Measurements from ENCODE around the gene OR1L1. TPM values are rescaled to one million over a fixed set of nuclear protein-coding genes. Genes with fewer than 3 reads are reported as not detected.

OR1L1 gene, protein sequence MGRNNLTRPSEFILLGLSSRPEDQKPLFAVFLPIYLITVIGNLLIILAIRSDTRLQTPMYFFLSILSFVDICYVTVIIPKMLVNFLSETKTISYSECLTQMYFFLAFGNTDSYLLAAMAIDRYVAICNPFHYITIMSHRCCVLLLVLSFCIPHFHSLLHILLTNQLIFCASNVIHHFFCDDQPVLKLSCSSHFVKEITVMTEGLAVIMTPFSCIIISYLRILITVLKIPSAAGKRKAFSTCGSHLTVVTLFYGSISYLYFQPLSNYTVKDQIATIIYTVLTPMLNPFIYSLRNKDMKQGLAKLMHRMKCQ
- not detected for polyA plus RNA-seq

- 66 to 74% (median 73%) methylated on average over 2 of the region's 2 CpGs for WGBS, 3 donors
- H3K27ac ChIP-seq (ENCODE audit: low read depth, low read length): no peak within 1 kb of the TSS
Measured at GRCh38 chr9:122661416-122661815, at the start of gene OR1L1. Gene OR1L1, plus strand, starts transcription at chr9:122661716. Its CDS starts 0 bp downstream, at chr9:122661716.

- H3K27ac ChIP-seq (ENCODE audit: low read depth, low read length): no peak within 1 kb of the TSS
- 89 to 92% (median 90%) methylated on average over 1 of the region's 1 CpG for WGBS, 3 donors
Measured at GRCh38 chr9:122614362-122614761, 47.2 kb upstream of the OR1L1 start, which contains the start of gene OR1Q1. Gene OR1Q1, plus strand, starts transcription at chr9:122614738. Its CDS starts 0 bp downstream, at chr9:122614738.

DNA sequence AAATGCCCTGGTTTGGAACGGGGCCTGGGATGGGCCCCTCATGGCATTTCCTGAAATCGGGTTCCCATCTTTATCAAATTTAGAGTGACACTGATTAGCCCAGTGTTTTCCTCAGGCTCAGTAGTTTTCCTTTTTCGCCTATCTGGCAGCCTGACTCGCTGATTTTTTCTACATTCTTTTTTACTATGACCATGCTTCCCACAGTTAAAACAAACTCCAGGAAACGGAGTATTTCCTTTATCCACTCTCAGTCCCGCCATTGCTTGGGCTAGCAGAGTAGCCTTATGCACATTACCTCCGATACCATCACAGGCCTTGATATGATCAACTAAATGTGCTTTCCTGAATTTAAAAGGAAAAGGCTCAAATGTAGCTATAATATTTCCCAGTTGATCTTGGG is 41.5 kb upstream of the OR1L1 start:
- no peak overlapping the region for H3K27ac ChIP-seq (ENCODE audit: low read depth, low read length)
- WGBS, 3 donors: 56 to 69% (median 65%) methylated on average over 7 of the region's 7 CpGs

GRCh38 chr9:122642226-122642625 is 19.3 kb upstream of the OR1L1 start:
- 12 to 52% (median 48%) methylated on average over 2 of the region's 2 CpGs for WGBS, 3 donors
- H3K27ac ChIP-seq (ENCODE audit: low read depth, low read length): no peak overlapping the region

GRCh38 chr9:122656378-122656777 is 5.1 kb upstream of the OR1L1 start:
- no peak overlapping the region for H3K27ac ChIP-seq (ENCODE audit: low read depth, low read length)
- WGBS, 3 donors: 10 to 25% (median 24%) methylated on average over 1 of the region's 1 CpG

DNA sequence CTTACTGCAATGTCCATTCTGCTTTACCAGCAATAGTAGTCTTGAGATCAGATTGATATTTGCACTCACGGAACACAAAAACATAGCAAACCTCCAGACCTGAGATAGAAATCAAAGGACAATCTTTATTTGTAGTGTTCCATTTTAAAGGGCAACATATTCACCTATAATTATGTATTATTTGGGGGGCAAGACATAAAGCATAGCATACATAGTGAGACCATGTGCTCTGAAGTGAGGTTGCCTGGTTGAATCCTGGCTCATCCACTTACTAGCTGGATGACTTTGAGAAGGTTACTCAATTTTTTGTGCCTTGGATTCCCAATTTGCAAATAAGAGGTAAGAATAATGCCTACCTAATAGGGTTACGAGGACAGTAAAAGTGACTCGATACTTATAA is 4.0 kb upstream of the OR1L1 start, which contains the start of gene OR1B1:
Gene OR1B1, minus strand, starts transcription at position 101 of the 400 bp plus-strand sequence.
- no peak within 1 kb of the TSS for H3K27ac ChIP-seq (ENCODE audit: low read depth, low read length)
- WGBS, 3 donors: 85 to 96% (median 95%) methylated on average over 3 of the region's 3 CpGs

- no peak overlapping the region for H3K27ac ChIP-seq (ENCODE audit: low read depth, low read length)
- WGBS, 3 donors: 49 to 92% (median 89%) methylated on average over 2 of the region's 2 CpGs
Measured at GRCh38 chr9:122672481-122672880, 11.0 kb downstream of the OR1L1 start.

- no peak overlapping the region for H3K27ac ChIP-seq (ENCODE audit: low read depth, low read length)
Measured at GRCh38 chr9:122684851-122685250, 23.3 kb downstream of the OR1L1 start.

DNA sequence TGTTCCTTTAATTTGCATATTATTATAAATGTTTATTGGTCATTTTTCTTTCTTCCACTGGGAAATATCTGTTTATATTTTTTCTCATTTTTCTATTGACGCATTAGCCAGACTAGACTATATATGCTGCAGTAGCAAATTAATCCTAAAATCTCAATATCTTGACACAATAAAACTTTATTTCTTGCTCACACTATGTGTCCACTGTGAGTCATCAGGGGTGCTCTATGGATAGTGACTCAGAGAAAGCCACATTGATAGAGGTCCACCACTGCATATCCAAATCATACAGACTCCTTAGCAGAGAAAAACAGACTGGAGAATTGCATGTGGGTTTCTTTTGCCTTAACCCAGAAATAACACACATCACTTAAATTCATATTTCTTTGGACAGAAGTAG is 34.2 kb downstream of the OR1L1 start:
- H3K27ac ChIP-seq (ENCODE audit: low read depth, low read length): no peak overlapping the region
- WGBS, 3 donors: 93 to 98% (median 96%) methylated on average over 1 of the region's 1 CpG

Other genes with a start within 250 kb of the OR1L1 start
- gene OR1J1, start 183.8 kb upstream of the OR1L1 start, polyA plus RNA-seq: under 1 TPM in 1 of 3 donors, not detected in 2; 0.56 TPM
- gene OR1J2, start 150.9 kb upstream of the OR1L1 start, polyA plus RNA-seq: not detected
- not detected for gene OR1J4, start 142.6 kb upstream of the OR1L1 start, polyA plus RNA-seq
- gene OR1N1, start 134.4 kb upstream of the OR1L1 start, polyA plus RNA-seq: not detected
- gene OR1N2, start 108.6 kb upstream of the OR1L1 start, polyA plus RNA-seq: not detected
- gene OR1L8, start 78.3 kb upstream of the OR1L1 start, polyA plus RNA-seq: under 1 TPM in 2 of 3 donors, not detected in 1; 0.03 to 0.04 TPM
- not detected for gene OR1Q1, start 47.0 kb upstream of the OR1L1 start, polyA plus RNA-seq
- gene OR1B1, start 4.1 kb upstream of the OR1L1 start, polyA plus RNA-seq: not detected
- not detected for gene OR1L3, start 13.4 kb downstream of the OR1L1 start, polyA plus RNA-seq
- not detected for gene OR1L4, start 62.3 kb downstream of the OR1L1 start, polyA plus RNA-seq
- gene OR1L6, start 80.6 kb downstream of the OR1L1 start, polyA plus RNA-seq: not detected
- under 1 TPM in 1 of 3 donors, not detected in 2; 0.34 TPM for gene OR5C1, start 127.2 kb downstream of the OR1L1 start, polyA plus RNA-seq
- gene OR1K1, start 138.4 kb downstream of the OR1L1 start, polyA plus RNA-seq: not detected
- 10 to 100 TPM in 1 of 3 donors, 1 to 10 TPM in 2; 4.3 to 12.1 (median 7.1) TPM for gene PDCL, start 166.9 kb downstream of the OR1L1 start, polyA plus RNA-seq
- gene RC3H2, start 243.6 kb downstream of the OR1L1 start, polyA plus RNA-seq: 10 to 100 TPM in 1 of 3 donors, 1 to 10 TPM in 2; 4.7 to 11.7 (median 9.8) TPM

Data from adipose tissue (tissue), 3 donors.